T-helper 1 cell treated with Interleukin-12 subunit alpha and Interleukin-12 subunit beta and Interleukin-4 antibody, amounts not matched to agents 30 ng/mL and 1 ng/mL, for 36 hours (primary cell): ENCODE results near the gene SPOUT1. TPM values are rescaled to one million over a fixed set of nuclear protein-coding genes. Genes with fewer than 3 reads are reported as not detected.
"Not testable (repeated sequence)": the region's sequence is repeated elsewhere in the genome, so short reads cannot be mapped to it uniquely, and the experiment has no call there.

Source experiments
- intact Hi-C: fragments of 100-400 bp; cut with micrococcal nuclease; formaldehyde crosslinking; loops from one replicate; pipeline ENCODE4 v1.15.1; 2024
- total RNA-seq: library from RNA; stranded (reverse); gene quantifications from 2 replicates; pipeline ENCODE4 v1.2.3, GENCODE V29; 2022

SPOUT1 gene
- total RNA-seq, 1 donor from 2014 or later, result 105 TPM

DNA sequence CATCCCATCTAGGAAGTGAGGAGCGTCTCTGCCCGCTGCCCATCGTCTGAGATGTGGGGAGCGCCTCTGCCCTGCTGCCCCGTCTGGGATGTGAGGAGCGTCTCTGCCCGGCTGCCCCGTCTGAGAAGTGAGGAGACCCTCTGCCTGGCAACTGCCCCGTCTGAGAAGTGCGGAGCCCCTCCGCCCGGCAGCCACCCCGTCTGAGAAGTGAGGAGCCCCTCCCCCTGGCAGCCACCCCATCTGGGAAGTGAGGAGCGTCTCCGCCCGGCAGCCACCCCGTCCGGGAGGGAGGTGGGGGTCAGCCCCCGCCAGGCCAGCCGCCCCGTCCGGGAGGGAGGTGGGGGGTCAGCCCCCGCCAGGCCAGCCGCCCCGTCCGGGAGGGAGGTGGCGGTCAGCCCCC, 49.5 kb downstream of the SPOUT1 start:
- intact Hi-C loops, result not testable (repeated sequence)

DNA sequence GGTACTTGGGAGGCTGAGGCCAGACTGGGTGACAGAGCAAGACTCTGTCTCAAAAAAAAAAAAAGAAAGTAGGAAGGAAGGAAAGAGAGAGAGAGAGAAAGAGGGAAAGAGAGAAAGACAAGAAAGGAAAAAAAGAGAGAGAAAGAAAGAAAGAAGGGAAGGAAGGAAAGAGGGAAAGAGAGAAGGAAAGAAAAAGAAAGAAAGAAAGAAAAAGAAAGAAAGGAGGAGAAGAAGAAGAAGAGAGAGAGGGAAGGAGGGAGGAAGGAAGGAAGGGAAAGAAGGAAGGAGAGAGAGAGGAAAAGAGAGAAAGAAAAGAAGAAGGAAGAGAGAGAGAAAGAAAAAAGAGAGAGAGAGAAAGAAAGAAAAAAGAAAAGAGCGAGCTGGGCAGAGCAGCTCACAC, 54.8 kb downstream of the SPOUT1 start:
- intact Hi-C loops, result loop anchor here (5.0 kb wide), 2 partner anchors 708 to 867 kb away; partner anchors contain the start of genes ASB6, NAIF1 and SLC25A25

DNA sequence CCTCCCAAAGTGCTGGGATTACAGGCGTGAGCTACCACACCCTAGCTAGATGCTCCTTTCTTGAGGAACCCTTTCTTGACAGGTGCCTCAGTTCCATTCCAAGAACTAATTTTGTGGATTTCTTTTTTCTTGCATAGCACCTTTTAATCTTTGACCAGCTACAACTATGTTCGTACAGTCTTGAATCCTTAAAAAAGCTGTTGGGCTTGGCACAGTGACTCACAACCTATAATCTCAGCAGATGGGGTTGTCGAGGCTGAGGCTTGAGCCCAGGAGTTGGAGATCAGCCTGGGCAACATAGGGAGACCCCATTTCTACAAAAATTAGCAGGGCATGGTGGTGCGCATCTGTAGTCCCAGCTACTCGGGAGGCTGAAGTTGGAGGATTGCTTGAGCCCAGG, 56.5 kb downstream of the SPOUT1 start:
- intact Hi-C loops, result loop anchor here (2.0 to 5.0 kb wide), 3 partner anchors 450 to 869 kb away; partner anchors contain the start of genes ASB6, COQ4, NAIF1 and SLC25A25

DNA sequence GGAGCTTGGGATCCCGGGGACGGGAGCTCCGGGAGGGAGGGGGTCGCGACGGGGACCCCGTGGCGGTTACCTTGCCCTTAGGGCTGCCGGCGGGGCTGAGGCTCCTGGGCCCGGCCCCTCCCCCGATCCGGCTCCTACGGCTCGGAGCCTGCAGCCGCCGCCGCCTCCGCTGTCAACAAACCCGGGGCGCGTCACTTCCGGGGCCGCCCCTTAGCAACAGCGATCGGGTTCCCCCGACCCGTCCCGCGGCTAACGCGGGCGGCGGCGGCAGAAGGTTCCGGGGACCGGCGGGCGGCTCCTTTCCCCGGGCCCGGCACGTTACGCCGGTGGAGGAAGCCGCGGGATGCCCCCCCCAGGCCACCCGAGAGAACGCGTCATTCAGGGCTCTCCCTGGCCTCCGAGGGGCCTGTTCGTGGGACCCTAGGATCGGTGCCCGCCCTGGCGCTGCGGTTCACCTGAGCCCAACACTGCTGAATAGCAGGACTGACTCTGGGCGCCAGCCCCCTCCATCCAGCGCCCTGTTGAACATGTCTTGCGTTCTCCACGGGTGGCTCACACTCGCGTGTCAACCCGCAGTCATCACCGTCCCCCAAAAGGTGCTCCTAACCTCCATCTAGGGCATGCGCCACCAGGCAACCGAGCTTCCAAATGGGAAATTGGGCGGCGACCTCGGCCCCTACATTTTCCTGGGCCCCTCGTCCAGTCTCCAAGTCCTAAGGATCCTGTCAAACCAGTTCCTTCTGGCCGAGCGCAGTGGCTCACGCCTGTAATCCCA, 57.7 kb downstream of the SPOUT1 start, which contains the start of gene ZER1:
Gene ZER1, minus strand, starts transcription at position 183 of the 775 bp plus-strand sequence. CDS start 16,362 bp downstream, outside the sequence.
- intact Hi-C loops, result loop anchor here (1.0 to 5.0 kb wide), 16 partner anchors 15 to 870 kb away; partner anchors contain the start of genes ASB6, COQ4, DOLK and DYNC2I2

DNA sequence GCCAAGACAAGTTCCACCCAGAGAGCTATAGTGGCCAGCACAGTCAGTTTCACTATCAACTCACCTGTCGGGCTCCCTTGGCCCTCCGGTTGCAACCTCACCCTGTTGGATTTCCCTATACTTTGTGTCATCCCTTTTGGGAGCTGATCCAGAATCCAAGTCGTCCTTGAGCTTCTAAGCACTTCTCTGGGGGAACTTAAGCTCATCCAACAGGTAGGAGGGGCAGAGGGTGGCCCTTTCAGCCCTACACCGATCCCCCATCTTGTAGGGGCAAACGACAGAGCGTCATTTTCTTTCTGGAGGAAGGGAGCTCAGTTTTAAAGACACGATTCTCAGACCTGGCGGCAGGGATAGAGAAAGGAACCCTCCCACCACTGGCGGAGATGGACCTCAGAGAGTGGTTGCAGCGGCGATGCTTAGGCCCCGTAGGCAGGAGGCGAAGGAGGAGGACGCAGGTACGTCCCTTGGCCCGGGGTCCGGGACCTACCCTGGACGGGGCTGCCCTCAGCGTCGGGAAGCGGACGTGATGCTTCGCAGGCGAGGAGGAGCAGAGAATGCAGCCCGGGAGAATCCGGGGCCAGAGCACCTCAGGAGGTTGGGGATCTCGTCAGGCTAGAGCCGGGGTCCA, 58.4 kb downstream of the SPOUT1 start:
- intact Hi-C loops, result loop anchor here (1.0 to 5.0 kb wide), 14 partner anchors 16 to 871 kb away; partner anchors contain the start of genes ASB6, DOLK, DYNC2I2 and ENDOG

DNA sequence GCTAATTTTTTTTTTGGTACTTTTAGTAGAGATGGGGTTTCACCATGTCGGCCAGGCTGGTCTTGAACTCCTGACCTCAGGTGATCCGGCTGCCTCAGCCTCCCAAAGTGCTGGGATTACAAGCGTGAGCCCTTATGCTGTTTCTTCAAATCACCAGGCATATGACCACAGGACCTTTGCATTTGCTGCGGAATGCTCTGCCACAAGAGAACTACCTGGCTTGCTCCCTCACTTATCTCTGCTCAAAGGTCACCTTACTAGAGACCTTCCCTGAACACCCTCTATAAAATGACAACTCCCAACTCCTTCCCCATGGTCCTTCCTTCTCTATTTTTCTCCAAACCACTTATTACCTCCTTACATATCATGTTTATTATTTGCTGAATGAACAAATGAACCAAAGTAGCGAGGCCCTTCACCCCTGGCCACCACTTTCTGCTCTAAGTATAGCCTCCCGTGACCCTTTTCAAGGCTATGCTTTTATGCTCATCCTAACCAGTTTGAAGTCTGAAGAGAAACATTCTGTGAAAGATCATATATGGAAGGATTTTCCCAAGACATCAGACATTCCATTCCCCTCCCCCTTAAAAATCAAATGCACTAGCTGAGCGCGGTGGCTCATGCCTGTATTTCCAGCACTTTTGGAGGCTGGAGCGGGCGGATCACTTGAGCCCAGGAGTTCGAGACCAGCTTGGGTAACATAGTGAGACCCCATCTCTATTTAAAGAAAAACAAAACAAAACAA, 59.1 kb downstream of the SPOUT1 start:
- intact Hi-C loops, result loop anchor here (1.0 to 5.0 kb wide), 14 partner anchors 17 to 872 kb away; partner anchors contain the start of genes ASB6, DOLK, DYNC2I2 and ENDOG

Other genes with a start within 250 kb of the SPOUT1 start
- 36.8 and 38.3 TPM in 2 replicates for gene DYNC2I2, start 172.9 kb downstream of the SPOUT1 start, total RNA-seq
- 448 and 465 TPM in 2 replicates for gene SET, start 140.6 kb downstream of the SPOUT1 start, total RNA-seq
- 10.7 and 11.1 TPM in 2 replicates for gene PKN3, start 127.3 kb downstream of the SPOUT1 start, total RNA-seq
- 68.7 and 69.9 TPM in 2 replicates for gene ZDHHC12, start 105.7 kb downstream of the SPOUT1 start, total RNA-seq
- gene ZER1, start 57.9 kb downstream of the SPOUT1 start, total RNA-seq, result 22.7 and 23.7 TPM in 2 replicates
- 23.0 and 24.0 TPM in 2 replicates for gene TBC1D13, start 42.5 kb downstream of the SPOUT1 start, total RNA-seq
- gene ENDOG, start 11.3 kb downstream of the SPOUT1 start, total RNA-seq, result 12.8 and 14.1 TPM in 2 replicates
- 13.9 and 14.9 TPM in 2 replicates for gene KYAT1, start 52.2 kb upstream of the SPOUT1 start, total RNA-seq
- 60.1 and 60.2 TPM in 2 replicates for gene LRRC8A, start 52.3 kb upstream of the SPOUT1 start, total RNA-seq
- gene PHYHD1, start 91.2 kb upstream of the SPOUT1 start, total RNA-seq, result 2.7 and 2.9 TPM in 2 replicates
- 11.4 and 13.1 TPM in 2 replicates for gene DOLK, start 117.8 kb upstream of the SPOUT1 start, total RNA-seq
- 103 and 105 TPM in 2 replicates for gene NUP188, start 117.9 kb upstream of the SPOUT1 start, total RNA-seq
- 87.4 and 93.5 TPM in 2 replicates for gene SH3GLB2, start 198.5 kb upstream of the SPOUT1 start, total RNA-seq
- 49.9 and 50.2 TPM in 2 replicates for gene MIGA2, start 206.8 kb upstream of the SPOUT1 start, total RNA-seq